Gastroesophageal sphincter (tissue), 4 donors: ENCODE results near the gene PGM2L1. TPM values are rescaled to one million over a fixed set of nuclear protein-coding genes. Genes with fewer than 3 reads are reported as not detected.
A peak's percentile ranks its signal among the peaks of the same experiment; 100 is the strongest.

Experiments
- ATAC-seq: fragments of 150-250 bp; one replicate; pipeline ENCODE4 v1.9.1; 2016; ENCODE audit warnings: mild to moderate bottlenecking, moderate library complexity
- H3K27ac ChIP-seq, 4 donors: fragments of 200-600 bp; sonication (generic) in 3 of 4; 1 replicate in 3 of 4; 2 replicates in 1 of 4; pipeline ENCODE4 v1.5.1; 2016 to 2019
- H3K27me3 ChIP-seq: fragments of 200-600 bp; sonication (generic); one replicate; pipeline ENCODE4 v1.5.1; 2019
- H3K36me3 ChIP-seq, 2 donors: fragments of 200-600 bp; sonication (generic); one replicate each; pipeline ENCODE4 v1.5.1; 2019; ENCODE audit warnings: control low read depth in 1 of 2
- H3K4me1 ChIP-seq, 3 donors: fragments of 200-600 bp; sonication (generic); 1 replicate in 2 of 3; 2 replicates in 1 of 3; pipeline ENCODE4 v1.5.1; 2016 to 2019; ENCODE audit warnings: control low read depth in 2 of 3
- H3K4me3 ChIP-seq, 2 donors: fragments of 200-600 bp; sonication (generic); one replicate each; pipeline ENCODE4 v1.5.1; 2019; ENCODE audit warnings: mild to moderate bottlenecking in 1 of 2, moderate library complexity in 1 of 2
- H3K9me3 ChIP-seq, 3 donors: fragments of 200-600 bp; sonication (generic); one replicate each; pipeline ENCODE4 v1.5.1; 2017 to 2019; ENCODE audit warnings: control low read depth in 2 of 3
- CTCF ChIP-seq, 4 experiments: fragments of 200-600 bp in 2 of 4; fragments of 450-650 bp in 2 of 4; sonication (generic) in 1 of 4; IDR thresholded peaks; one replicate each; pipeline ENCODE4 v1.5.1; 2017 to 2019; ENCODE audit warnings: antibody characterized with exemption in 4 of 4, mild to moderate bottlenecking in 2 of 4, moderate library complexity in 2 of 4
- EP300 ChIP-seq: sonication (generic); formaldehyde crosslinking; IDR thresholded peaks from one replicate; pipeline ENCODE4 v1.6.1; 2017; ENCODE audit warnings: antibody characterized with exemption, mild to moderate bottlenecking
- POLR2A ChIP-seq, 2 donors: fragments of 450-650 bp; IDR thresholded peaks; one replicate each; pipeline ENCODE4 v1.6.1; 2017; ENCODE audit warnings: antibody characterized with exemption in 2 of 2, mild to moderate bottlenecking in 2 of 2, moderate library complexity in 1 of 2
- POLR2AphosphoS5 ChIP-seq: sonication (generic); formaldehyde crosslinking; IDR thresholded peaks from one replicate; pipeline ENCODE4 v1.6.1; 2017; ENCODE audit warnings: antibody characterized with exemption
- WGBS, 2 donors: methylation state at CpG; one replicate each; pipeline ENCODE4 v1.1.5; 2018; ENCODE audit warnings: low coverage in 1 of 2; 5-methylcytosine and 5-hydroxymethylcytosine counted together
- total RNA-seq, 4 donors: library from RNA; depleted of rRNA; stranded (reverse); fragments of >200 nt; gene quantifications; one replicate each; pipeline ENCODE4 v1.1.0, GENCODE V29; 2016

Gene PGM2L1
- total RNA-seq, 4 donors from 2014 or later: 1.2 to 7.8 (median 4.9) TPM

GRCh38 chr11:74321487-74322188, 76.6 kb downstream of the PGM2L1 start:
- H3K4me1 ChIP-seq: peaks cover 12 to 44% (median 33%) of the 10 kb centered on the region in 3 donors
- peak; percentile 10 for ATAC-seq
- H3K4me3 ChIP-seq: no peak overlapping the region
- peak in 3 of 4 experiments; percentile 9 to 67 (median 36) for TF ChIP-seq CTCF (IDR thresholded peaks at IDR 0.05)
- no peak for TF ChIP-seq EP300
- TF ChIP-seq POLR2A (IDR thresholded peaks at IDR 0.05): no peak
- peak; percentile 60 for TF ChIP-seq POLR2AphosphoS5
- WGBS, 2 donors: 27 to 30% methylated on average over 7 to 10 of the region's 10 CpGs
- peaks cover 0 to 9% (median 0%) of the 10 kb centered on the region in 3 donors for H3K9me3 ChIP-seq
- no peaks in the 10 kb centered on the region for H3K27me3 ChIP-seq
- no peaks in the 10 kb centered on the region for H3K36me3 ChIP-seq
- peak overlapping the region in 2 of 4 donors; percentile 43 to 45 for H3K27ac ChIP-seq

- peaks cover 0 to 20% (median 0%) of the 10 kb centered on the region in 3 donors for H3K9me3 ChIP-seq
- no peaks in the 10 kb centered on the region for H3K27me3 ChIP-seq
- no peaks in the 10 kb centered on the region for H3K36me3 ChIP-seq
- ATAC-seq: no peak
- H3K4me1 ChIP-seq: peaks cover 9 to 33% (median 22%) of the 10 kb centered on the region in 3 donors
- WGBS, 2 donors: 31 to 44% methylated on average over 2 of the region's 2 CpGs
- H3K27ac ChIP-seq: no peak overlapping the region
- no peak for TF ChIP-seq EP300
- no peak for TF ChIP-seq POLR2AphosphoS5
- no peak for TF ChIP-seq CTCF (IDR thresholded peaks at IDR 0.05)
- TF ChIP-seq POLR2A (IDR thresholded peaks at IDR 0.05): no peak
- H3K4me3 ChIP-seq: no peak overlapping the region
These were observed 77.7 kb downstream of the PGM2L1 start for GRCh38 chr11:74320538-74320937.

- peak; percentile 59 for ATAC-seq
- peak; percentile 69 for TF ChIP-seq POLR2AphosphoS5
- TF ChIP-seq POLR2A (IDR thresholded peaks at IDR 0.05): no peak
- H3K9me3 ChIP-seq: peaks cover 0 to 23% (median 0%) of the 10 kb centered on the region in 3 donors
- no peak overlapping the region for H3K4me3 ChIP-seq
- H3K27me3 ChIP-seq: no peaks in the 10 kb centered on the region
- H3K27ac ChIP-seq: peak overlapping the region in 3 of 4 donors; percentile 48 to 67 (median 58)
- H3K4me1 ChIP-seq: peaks cover 9 to 30% (median 19%) of the 10 kb centered on the region in 3 donors
- H3K36me3 ChIP-seq: no peaks in the 10 kb centered on the region
- WGBS, 2 donors: 50 to 54% methylated on average over 2 to 5 of the region's 5 CpGs
These were observed 79.0 kb downstream of the PGM2L1 start for GRCh38 chr11:74319139-74319816.

DNA sequence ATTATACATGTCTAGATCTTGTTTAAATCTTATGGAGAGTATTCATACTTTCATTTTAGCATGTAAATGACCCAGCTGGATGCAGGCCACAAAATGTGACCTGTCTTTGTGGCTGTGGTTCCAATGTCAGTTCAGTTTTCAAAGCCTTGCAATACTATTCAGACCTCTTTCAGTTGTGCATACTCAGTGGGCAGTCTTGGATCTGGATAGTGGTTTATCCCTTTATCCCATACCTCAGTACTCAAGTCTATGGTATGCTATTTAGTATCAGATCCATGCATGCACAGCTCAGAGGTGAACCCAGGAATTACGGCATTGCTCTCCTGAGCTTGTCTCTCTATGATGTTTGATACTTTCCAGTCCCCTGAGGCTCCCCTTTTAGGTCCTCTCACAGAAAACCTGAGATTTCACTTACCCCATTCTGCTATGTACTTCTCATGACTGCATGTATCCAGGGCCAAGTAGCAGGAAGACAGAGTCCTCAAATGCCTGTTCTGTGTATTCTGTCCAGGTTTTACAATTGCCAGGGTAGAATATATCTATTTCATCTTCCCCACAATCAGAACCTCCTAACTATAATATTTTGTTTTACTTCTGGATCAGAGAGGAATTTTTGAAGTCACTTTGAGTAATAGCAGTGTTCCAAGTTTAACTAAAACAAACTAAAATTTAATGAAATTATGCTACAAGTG, 79.8 kb downstream of the PGM2L1 start:
- WGBS, 2 donors: 40 to 60% methylated on average over 1 of the region's 1 CpG
- H3K27ac ChIP-seq: peak overlapping the region in 3 of 4 donors; percentile 20 to 67 (median 58)
- H3K4me3 ChIP-seq: no peak overlapping the region
- no peak for ATAC-seq
- H3K27me3 ChIP-seq: no peaks in the 10 kb centered on the region
- H3K36me3 ChIP-seq: no peaks in the 10 kb centered on the region
- H3K9me3 ChIP-seq: peaks cover 0 to 23% (median 0%) of the 10 kb centered on the region in 3 donors
- TF ChIP-seq CTCF (IDR thresholded peaks at IDR 0.05) (no peak), POLR2AphosphoS5 (no peak), EP300 (no peak), POLR2A (IDR thresholded peaks at IDR 0.05) (no peak)
- peaks cover 9 to 30% (median 19%) of the 10 kb centered on the region in 3 donors for H3K4me1 ChIP-seq

DNA sequence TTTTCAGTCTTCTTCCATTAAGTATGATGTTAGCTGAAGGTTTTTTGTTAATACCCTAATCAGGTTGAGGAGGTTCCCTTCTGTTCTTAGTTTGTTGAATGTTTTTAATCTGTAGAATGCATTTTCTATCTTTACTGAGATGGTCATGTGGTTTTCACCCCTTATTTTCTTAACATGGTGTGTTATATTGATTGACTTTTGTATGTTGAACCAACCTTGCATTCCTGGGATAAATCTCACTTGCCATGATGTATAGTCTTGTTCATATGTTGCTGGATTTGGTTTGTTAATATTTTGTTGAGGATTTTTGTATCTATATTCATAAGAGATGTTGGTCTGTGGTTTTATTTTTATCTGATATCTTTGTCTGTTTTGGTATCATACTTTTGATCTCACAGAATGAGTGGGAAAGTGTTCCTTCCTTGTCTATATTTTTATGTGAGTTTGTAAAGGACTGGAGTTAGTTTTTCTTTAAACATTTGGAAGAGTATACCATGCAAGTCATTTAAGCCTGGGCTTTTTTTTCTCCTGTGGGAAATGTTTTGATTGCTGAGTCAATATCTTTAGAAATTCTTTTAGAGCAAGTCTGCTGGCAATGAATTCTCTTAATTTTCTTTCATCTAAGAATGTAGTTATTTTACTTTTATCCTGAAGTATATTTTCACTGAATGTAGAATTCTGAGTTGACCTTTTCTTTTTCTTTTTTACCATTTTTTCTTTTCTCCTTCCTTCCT, 81.3 kb downstream of the PGM2L1 start:
- peaks cover 6 to 21% (median 11%) of the 10 kb centered on the region in 3 donors for H3K4me1 ChIP-seq
- no peaks in the 10 kb centered on the region for H3K27me3 ChIP-seq
- H3K4me3 ChIP-seq: no peak overlapping the region
- H3K36me3 ChIP-seq: no peaks in the 10 kb centered on the region
- TF ChIP-seq POLR2AphosphoS5 (no peak), CTCF (IDR thresholded peaks at IDR 0.05) (no peak), POLR2A (IDR thresholded peaks at IDR 0.05) (no peak), EP300 (no peak)
- peaks cover 0 to 23% (median 0%) of the 10 kb centered on the region in 3 donors for H3K9me3 ChIP-seq
- ATAC-seq: no peak
- H3K27ac ChIP-seq: no peak overlapping the region
